PC-9 (cell line): Measurements from ENCODE around the gene CDK5RAP1. TPM values are rescaled to one million over a fixed set of nuclear protein-coding genes. Genes with fewer than 3 reads are reported as not detected.

Experiments
- BruUV-seq: library from RNA; stranded (reverse); fragments of 400-500 nt; replicated peaks from 2 replicates; lab custom pipeline; 2021; lab: Mats Ljungman, UMichigan
- CTCF ChIA-PET: fragments of 300-600 bp; sonication (Branson Sonifier 250); formaldehyde crosslinking; loops from one replicate; lab custom pipeline; 2022; ENCODE audit warnings: antibody characterized with exemption; lab: Charles Lee
- POLR2A ChIA-PET: fragments of 300-600 bp; sonication (Branson Sonifier 250); formaldehyde crosslinking; loops from one replicate; lab custom pipeline; 2022; ENCODE audit warnings: antibody characterized with exemption; ENCODE audit not compliant: unreplicated experiment; lab: Charles Lee
- DNase-seq, 2 experiments: peaks; one replicate each; pipeline versions ENCODE4 v3.0.0 to v3.0.0-alpha.2; 2015 to 2022; ENCODE audit warnings: mixed read lengths in 1 of 2
- H2AFZ ChIP-seq: fragments of 200-600 bp; sonication (generic); 2 replicates; pipeline ENCODE4 v1.8.1; 2017; ENCODE audit warnings: antibody characterized with exemption
- H3F3A ChIP-seq: fragments of 200-600 bp; sonication (generic); 2 replicates; pipeline ENCODE4 v1.8.1; 2017; ENCODE audit warnings: antibody characterized with exemption, mild to moderate bottlenecking, low read depth; ENCODE audit not compliant: insufficient read depth
- H3K27ac ChIP-seq: fragments of 200-600 bp; sonication (generic); 2 replicates; pipeline ENCODE4 v1.6.1; 2016; ENCODE audit warnings: mixed run types
- H3K27me3 ChIP-seq: fragments of 200-600 bp; sonication (generic); 2 replicates; pipeline ENCODE4 v1.6.1; 2016; ENCODE audit warnings: low read depth, mixed run types; ENCODE audit not compliant: insufficient read depth
- H3K36me3 ChIP-seq: fragments of 200-600 bp; sonication (generic); 2 replicates; pipeline ENCODE4 v1.6.1; 2016; ENCODE audit warnings: low read depth, mixed run types
- H3K4me1 ChIP-seq: fragments of 200-600 bp; sonication (generic); replicated peaks from 2 replicates; pipeline ENCODE4 v1.6.1; 2016; ENCODE audit warnings: mixed run types; ENCODE audit not compliant: insufficient read depth
- H3K4me2 ChIP-seq: fragments of 200-600 bp; sonication (generic); 2 replicates; pipeline ENCODE4 v1.6.1; 2017; ENCODE audit warnings: mixed run types
- H3K4me3 ChIP-seq: fragments of 200-600 bp; sonication (generic); 2 replicates; pipeline ENCODE4 v1.6.1; 2016; ENCODE audit warnings: mixed run types
- H3K79me2 ChIP-seq: fragments of 200-600 bp; sonication (generic); 2 replicates; pipeline ENCODE4 v1.6.1; 2017; ENCODE audit warnings: low read depth, mixed run types
- H3K9me2 ChIP-seq: fragments of 200-600 bp; sonication (generic); 2 replicates; pipeline ENCODE4 v1.8.1; 2017; ENCODE audit warnings: mild to moderate bottlenecking; ENCODE audit not compliant: insufficient read depth
- H3K9me3 ChIP-seq: fragments of 200-600 bp; sonication (generic); 2 replicates; pipeline ENCODE4 v1.8.1; 2016; ENCODE audit warnings: low read depth; ENCODE audit not compliant: insufficient read depth
- H4K20me1 ChIP-seq: fragments of 200-600 bp; sonication (generic); 2 replicates; pipeline ENCODE4 v1.8.1; 2017; ENCODE audit not compliant: insufficient read depth
- CTCF ChIP-seq: fragments of 200-600 bp; sonication (generic); conservative IDR thresholded peaks from 2 replicates; pipeline ENCODE4 v1.6.1; 2017; ENCODE audit warnings: mixed run types, antibody characterized with exemption, mild to moderate bottlenecking, moderate library complexity
- EZH2 ChIP-seq: fragments of 200-600 bp; sonication (generic); IDR thresholded peaks from 2 replicates; pipeline ENCODE4 v1.8.0; 2017; ENCODE audit warnings: antibody characterized with exemption, low read depth
- intact Hi-C: fragments of 100-400 bp; cut with micrococcal nuclease; formaldehyde crosslinking; loops from one replicate; pipeline ENCODE4 v1.10.0; 2022; ENCODE audit not compliant: unreplicated experiment
- total RNA-seq: library from RNA; stranded (reverse); gene quantifications from 2 replicates; pipeline ENCODE4 v1.2.3, GENCODE V29; 2021

The CDK5RAP1 gene
- total RNA-seq, 1 experiment from 2014 or later: 45.3 TPM

GRCh38 chr20:33445881-33446625 lies 44.7 kb upstream of the CDK5RAP1 start:
- Histone ChIP-seq H3K27ac (no peak overlapping the region), H3K79me2 (no peaks in the 10 kb centered on the region), H3K36me3 (no peaks in the 10 kb centered on the region), H3K9me3 (no peaks in the 10 kb centered on the region), H3K9me2 (no peaks in the 10 kb centered on the region), H3K4me1 (peaks cover 12% of the 10 kb centered on the region), H4K20me1 (no peaks in the 10 kb centered on the region), H3F3A (peaks cover 21% of the 10 kb centered on the region), H3K4me3 (no peak overlapping the region), H2AFZ (no peak overlapping the region), H3K4me2 (no peak overlapping the region), H3K27me3 (no peaks in the 10 kb centered on the region)
- ChIA-PET POLR2A (no interaction called here), CTCF (interaction anchor here (0.6 kb wide), 1 partner anchor 14 kb away, joined by 6 read pairs; no protein-coding TSS in a partner anchor)
- BruUV-seq: no TSS peak
- no peak for DNase-seq
- intact Hi-C loops: no loop called here
- TF ChIP-seq CTCF (no peak), EZH2 (no peak)

GRCh38 chr20:33444797-33445560 lies 43.7 kb upstream of the CDK5RAP1 start:
- POLR2A ChIA-PET: interaction anchor here (0.6 to 0.8 kb wide), 3 partner anchors 72 to 668 kb away, joined by 3 to 32 read pairs (median 3); no protein-coding TSS in a partner anchor
- peak overlapping the region; percentile 71; the same call in 1 of the 2 replicates for H3K4me3 ChIP-seq
- CTCF ChIA-PET: interaction anchor here (0.6 to 0.7 kb wide), 3 partner anchors 43 to 544 kb away, joined by 3 to 9 read pairs (median 5); no protein-coding TSS in a partner anchor
- H3K27me3 ChIP-seq: no peaks in the 10 kb centered on the region
- peak overlapping the region; percentile 90 for H3K4me2 ChIP-seq
- intact Hi-C loops: loop anchor here (1.0 kb wide), 1 partner anchor 44 kb away; the partner anchor contains the start of gene CDK5RAP1
- H2AFZ ChIP-seq: no peak overlapping the region
- H3K4me1 ChIP-seq: peaks cover 4% of the 10 kb centered on the region; the same call in 1 of the 2 replicates
- no peaks in the 10 kb centered on the region for H4K20me1 ChIP-seq
- H3K9me3 ChIP-seq: no peaks in the 10 kb centered on the region
- H3K9me2 ChIP-seq: no peaks in the 10 kb centered on the region
- peak in 1 of 2 experiments; percentile 19 for DNase-seq
- H3K27ac ChIP-seq: no peak overlapping the region
- TF ChIP-seq CTCF (peak; percentile 38; the same call in 1 of the 2 replicates), EZH2 (no peak)
- H3K36me3 ChIP-seq: no peaks in the 10 kb centered on the region
- peaks cover 17% of the 10 kb centered on the region for H3F3A ChIP-seq
- BruUV-seq: no TSS peak
- no peaks in the 10 kb centered on the region for H3K79me2 ChIP-seq
